A549 (cell line): ENCODE data around the gene TTC7B.

Experiments
- CTCF ChIP-seq: fragments of >200 bp; sonication (Bioruptor Twin); formaldehyde crosslinking; IDR thresholded peaks from 3 replicates; pipeline ENCODE4 v1.5.1; 2016
- RFX5 ChIP-seq: fragments of 450-650 bp; IDR thresholded peaks from 2 replicates; pipeline ENCODE4 v1.7.1; 2014; ENCODE audit warnings: antibody characterized with exemption, mild to moderate bottlenecking, moderate library complexity
- SMC3 ChIP-seq: fragments of >200 bp; sonication (Bioruptor Twin); formaldehyde crosslinking; IDR thresholded peaks from 3 replicates; pipeline ENCODE4 v1.6.1; 2018; ENCODE audit warnings: inconsistent platforms
- ZFP36 ChIP-seq: fragments of 450-650 bp; IDR thresholded peaks from 2 replicates; pipeline ENCODE4 v1.6.1; 2014; ENCODE audit warnings: borderline replicate concordance; ENCODE audit not compliant: partially characterized antibody

GRCh38 chr14:90849787-90850444 is 33.7 kb upstream of the TTC7B start:
- TF ChIP-seq ZFP36 (no peak), SMC3 (no peak), CTCF (no peak), RFX5 (no peak)
